ENCODE results near the gene DNAH8. TPM values are rescaled to one million over a fixed set of nuclear protein-coding genes. Genes with fewer than 3 reads are reported as not detected.

The DNAH8 gene
- total and polyA plus RNA-seq, 9 donors: 0.58 to 4.3 (median 1.5) TPM

DNA sequence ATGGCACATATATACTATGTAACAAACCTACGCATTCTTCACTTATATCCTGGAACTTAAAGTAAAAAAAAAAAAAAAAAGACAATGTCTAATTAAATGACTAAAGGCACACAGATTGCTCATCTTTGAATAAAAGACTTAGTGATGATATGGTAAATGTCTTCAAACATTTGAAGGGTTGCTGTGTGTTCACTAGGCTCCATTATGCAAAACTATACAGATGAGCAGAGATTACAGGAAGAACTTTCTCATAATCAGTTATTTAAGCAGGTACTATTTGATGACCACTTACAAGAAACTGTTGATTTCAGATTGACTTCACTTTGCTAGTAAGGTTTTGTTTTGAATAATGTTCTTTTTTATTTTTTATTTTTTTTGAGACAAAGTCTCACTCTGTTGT is 34.4 kb downstream of the DNAH8 start:
- H3K9me3 ChIP-seq (replicated peaks; ENCODE audit: control insufficient read depth, low read depth, low read length): no peaks in the 10 kb centered on the region
- no peaks in the 10 kb centered on the region for H3K4me1 ChIP-seq (ENCODE audit: control insufficient read depth, insufficient read depth, low read length)
- WGBS (ENCODE audit: insufficient coverage): no CpG with 5 or more reads among the region's 1 CpG
- DNase-seq: no peak
- no peak overlapping the region for H3K4me3 ChIP-seq (ENCODE audit: low read length)
- no peaks in the 10 kb centered on the region for H3K36me3 ChIP-seq (ENCODE audit: control insufficient read depth, insufficient read depth, low read length)
- peaks cover 2% of the 10 kb centered on the region for H3K27me3 ChIP-seq (ENCODE audit: control insufficient read depth, insufficient read depth, low read length)
- no peak overlapping the region for H3K27ac ChIP-seq (ENCODE audit: low read length)

GRCh38 chr6:38750968-38751615 is 36.0 kb downstream of the DNAH8 start:
- H3K27ac ChIP-seq (ENCODE audit: low read length): no peak overlapping the region
- no peak overlapping the region for H3K4me3 ChIP-seq (ENCODE audit: low read length)
- no peaks in the 10 kb centered on the region for H3K27me3 ChIP-seq (ENCODE audit: control insufficient read depth, insufficient read depth, low read length)
- DNase-seq: no peak
- H3K36me3 ChIP-seq (ENCODE audit: control insufficient read depth, insufficient read depth, low read length): no peaks in the 10 kb centered on the region
- no peaks in the 10 kb centered on the region for H3K4me1 ChIP-seq (ENCODE audit: control insufficient read depth, insufficient read depth, low read length)
- no peaks in the 10 kb centered on the region for H3K9me3 ChIP-seq (replicated peaks; ENCODE audit: control insufficient read depth, low read depth, low read length)
- no CpG with 5 or more reads among the region's 1 CpG for WGBS (ENCODE audit: insufficient coverage)

DNA sequence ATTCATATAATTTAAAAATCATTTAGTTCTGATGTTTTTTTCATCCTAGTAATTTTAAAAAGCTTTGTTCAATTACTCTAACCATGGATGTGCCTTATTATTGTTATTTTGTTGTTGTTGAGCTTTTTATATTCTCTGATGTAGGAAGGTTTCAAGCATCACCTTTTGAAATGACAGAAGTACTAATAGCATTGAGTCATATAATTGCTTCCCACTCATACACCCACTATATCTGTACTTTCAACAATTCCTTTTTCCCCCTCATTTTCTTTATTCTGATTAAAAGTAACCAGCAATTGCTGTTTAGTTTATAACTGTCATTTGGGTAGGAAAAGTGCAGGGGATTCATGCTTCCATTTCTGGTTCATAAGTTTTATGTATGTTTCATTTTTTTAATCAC is 38.6 kb downstream of the DNAH8 start:
- Histone ChIP-seq H3K9me3 (replicated peaks; ENCODE audit: control insufficient read depth, low read depth, low read length) (no peaks in the 10 kb centered on the region), H3K27ac (ENCODE audit: low read length) (no peak overlapping the region), H3K4me3 (ENCODE audit: low read length) (no peak overlapping the region), H3K27me3 (ENCODE audit: control insufficient read depth, insufficient read depth, low read length) (no peaks in the 10 kb centered on the region), H3K4me1 (ENCODE audit: control insufficient read depth, insufficient read depth, low read length) (no peaks in the 10 kb centered on the region), H3K36me3 (ENCODE audit: control insufficient read depth, insufficient read depth, low read length) (no peaks in the 10 kb centered on the region)
- no peak for DNase-seq

DNA sequence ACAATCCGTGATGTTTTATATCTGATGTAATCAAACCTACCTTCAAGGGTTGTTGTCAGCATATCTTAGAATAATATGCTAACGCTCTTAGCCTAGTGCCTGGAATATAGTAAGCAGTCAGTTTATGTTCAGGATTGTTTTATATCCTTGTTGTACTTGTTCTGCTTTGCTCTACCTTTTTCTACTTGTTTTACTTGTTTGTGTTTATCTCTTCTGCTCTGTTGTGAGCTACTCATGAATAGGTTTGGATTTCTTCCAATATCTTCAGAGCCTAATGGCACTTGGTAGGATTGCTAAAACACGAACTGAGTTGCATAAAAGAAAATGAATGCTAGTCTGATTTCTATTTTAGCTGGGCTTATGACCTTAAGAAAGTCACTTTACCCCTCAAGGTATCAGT is 40.1 kb downstream of the DNAH8 start:
- DNase-seq: no peak
- no peaks in the 10 kb centered on the region for H3K27me3 ChIP-seq (ENCODE audit: control insufficient read depth, insufficient read depth, low read length)
- no peaks in the 10 kb centered on the region for H3K4me1 ChIP-seq (ENCODE audit: control insufficient read depth, insufficient read depth, low read length)
- H3K9me3 ChIP-seq (replicated peaks; ENCODE audit: control insufficient read depth, low read depth, low read length): no peaks in the 10 kb centered on the region
- WGBS (ENCODE audit: insufficient coverage): no CpG with 5 or more reads among the region's 3 CpGs
- no peak overlapping the region for H3K4me3 ChIP-seq (ENCODE audit: low read length)
- H3K36me3 ChIP-seq (ENCODE audit: control insufficient read depth, insufficient read depth, low read length): no peaks in the 10 kb centered on the region
- no peak overlapping the region for H3K27ac ChIP-seq (ENCODE audit: low read length)

DNA sequence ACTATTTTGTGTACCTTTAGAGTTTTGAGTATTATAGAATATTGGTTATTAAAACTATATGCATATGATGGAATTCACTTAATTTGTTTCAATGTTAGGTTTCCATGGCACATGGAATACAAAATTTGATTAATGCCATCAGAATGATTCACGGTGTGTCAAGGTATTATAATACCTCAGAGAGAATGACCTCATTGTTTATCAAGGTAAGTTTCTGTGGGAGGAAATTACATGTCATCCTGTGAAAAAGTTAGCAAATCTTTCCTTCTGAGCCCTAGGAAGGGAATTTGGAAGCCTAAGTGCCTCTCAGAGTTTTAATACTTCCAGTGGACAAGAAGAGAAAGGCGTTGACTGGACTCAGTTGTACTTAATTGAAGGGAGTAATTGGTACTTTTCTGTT is 40.8 kb downstream of the DNAH8 start:
- H3K9me3 ChIP-seq (replicated peaks; ENCODE audit: control insufficient read depth, low read depth, low read length): no peaks in the 10 kb centered on the region
- no peak overlapping the region for H3K4me3 ChIP-seq (ENCODE audit: low read length)
- H3K27me3 ChIP-seq (ENCODE audit: control insufficient read depth, insufficient read depth, low read length): no peaks in the 10 kb centered on the region
- no peaks in the 10 kb centered on the region for H3K36me3 ChIP-seq (ENCODE audit: control insufficient read depth, insufficient read depth, low read length)
- H3K4me1 ChIP-seq (ENCODE audit: control insufficient read depth, insufficient read depth, low read length): no peaks in the 10 kb centered on the region
- no CpG with 5 or more reads among the region's 2 CpGs for WGBS (ENCODE audit: insufficient coverage)
- DNase-seq: no peak
- H3K27ac ChIP-seq (ENCODE audit: low read length): no peak overlapping the region

DNA sequence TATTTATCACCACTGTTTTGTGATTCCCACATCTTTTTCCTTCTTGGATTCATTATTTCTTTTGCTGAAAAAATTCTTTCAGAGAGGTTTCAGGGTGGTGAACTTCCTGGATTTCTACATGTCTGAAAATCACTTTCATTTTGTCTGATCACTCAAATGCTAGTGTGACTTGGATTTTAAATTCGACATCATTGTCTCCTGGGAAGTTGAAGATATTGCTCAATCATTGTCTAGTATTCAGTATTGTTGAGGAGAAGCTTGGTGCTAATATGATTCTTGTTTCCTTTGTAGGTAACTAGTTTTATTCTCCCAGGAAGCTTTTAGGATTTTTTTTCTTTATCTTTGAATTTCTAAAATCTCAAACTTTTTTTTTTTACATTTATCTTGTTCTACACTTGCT is 45.0 kb downstream of the DNAH8 start:
- Histone ChIP-seq H3K9me3 (replicated peaks; ENCODE audit: control insufficient read depth, low read depth, low read length) (no peaks in the 10 kb centered on the region), H3K27ac (ENCODE audit: low read length) (no peak overlapping the region), H3K4me1 (ENCODE audit: control insufficient read depth, insufficient read depth, low read length) (no peaks in the 10 kb centered on the region), H3K27me3 (ENCODE audit: control insufficient read depth, insufficient read depth, low read length) (peaks cover 2% of the 10 kb centered on the region), H3K4me3 (ENCODE audit: low read length) (no peak overlapping the region), H3K36me3 (ENCODE audit: control insufficient read depth, insufficient read depth, low read length) (no peaks in the 10 kb centered on the region)
- no CpG with 5 or more reads among the region's 1 CpG for WGBS (ENCODE audit: insufficient coverage)
- no peak for DNase-seq

DNA sequence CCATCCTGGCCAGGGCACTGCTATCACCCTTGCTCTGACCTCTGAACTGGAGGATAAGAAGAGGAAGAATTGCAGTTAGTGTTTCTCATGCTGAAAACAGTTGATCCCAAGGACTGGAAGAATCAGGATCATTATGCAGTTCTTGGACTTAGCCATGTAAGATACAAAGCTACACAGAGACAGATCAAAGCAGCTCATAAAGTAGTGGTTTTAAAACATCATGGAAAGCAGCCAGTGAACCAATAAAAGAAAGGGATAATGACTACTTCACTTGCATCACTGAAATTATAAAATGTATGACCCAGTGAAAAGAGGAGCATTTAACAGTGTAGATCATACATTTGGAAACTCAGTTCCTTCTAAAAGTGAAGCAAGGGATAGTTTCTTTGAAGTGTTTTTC is 47.7 kb downstream of the DNAH8 start:
- no peaks in the 10 kb centered on the region for H3K4me1 ChIP-seq (ENCODE audit: control insufficient read depth, insufficient read depth, low read length)
- H3K27ac ChIP-seq (ENCODE audit: low read length): no peak overlapping the region
- DNase-seq: peak; percentile 16
- H3K36me3 ChIP-seq (ENCODE audit: control insufficient read depth, insufficient read depth, low read length): no peaks in the 10 kb centered on the region
- H3K9me3 ChIP-seq (replicated peaks; ENCODE audit: control insufficient read depth, low read depth, low read length): no peaks in the 10 kb centered on the region
- peaks cover 2% of the 10 kb centered on the region for H3K27me3 ChIP-seq (ENCODE audit: control insufficient read depth, insufficient read depth, low read length)
- H3K4me3 ChIP-seq (ENCODE audit: low read length): no peak overlapping the region

GRCh38 chr6:38767560-38767959 is 52.4 kb downstream of the DNAH8 start:
- H3K27ac ChIP-seq (ENCODE audit: low read length): no peak overlapping the region
- no peak overlapping the region for H3K4me3 ChIP-seq (ENCODE audit: low read length)
- peaks cover 1% of the 10 kb centered on the region for H3K27me3 ChIP-seq (ENCODE audit: control insufficient read depth, insufficient read depth, low read length)
- DNase-seq: no peak
- no peaks in the 10 kb centered on the region for H3K4me1 ChIP-seq (ENCODE audit: control insufficient read depth, insufficient read depth, low read length)
- no peaks in the 10 kb centered on the region for H3K36me3 ChIP-seq (ENCODE audit: control insufficient read depth, insufficient read depth, low read length)
- WGBS (ENCODE audit: insufficient coverage): no CpG with 5 or more reads among the region's 2 CpGs
- H3K9me3 ChIP-seq (replicated peaks; ENCODE audit: control insufficient read depth, low read depth, low read length): no peaks in the 10 kb centered on the region

GRCh38 chr6:38773338-38773737 is 58.2 kb downstream of the DNAH8 start:
- Histone ChIP-seq H3K36me3 (ENCODE audit: control insufficient read depth, insufficient read depth, low read length) (no peaks in the 10 kb centered on the region), H3K9me3 (replicated peaks; ENCODE audit: control insufficient read depth, low read depth, low read length) (no peaks in the 10 kb centered on the region), H3K27me3 (ENCODE audit: control insufficient read depth, insufficient read depth, low read length) (no peaks in the 10 kb centered on the region), H3K27ac (ENCODE audit: low read length) (no peak overlapping the region), H3K4me3 (ENCODE audit: low read length) (no peak overlapping the region), H3K4me1 (ENCODE audit: control insufficient read depth, insufficient read depth, low read length) (no peaks in the 10 kb centered on the region)
- WGBS (ENCODE audit: insufficient coverage): 71% methylated on average over 2 of the region's 3 CpGs
- DNase-seq: no peak

- H3K9me3 ChIP-seq (replicated peaks; ENCODE audit: control insufficient read depth, low read depth, low read length): no peaks in the 10 kb centered on the region
- no peaks in the 10 kb centered on the region for H3K4me1 ChIP-seq (ENCODE audit: control insufficient read depth, insufficient read depth, low read length)
- H3K27ac ChIP-seq (ENCODE audit: low read length): no peak overlapping the region
- no peak overlapping the region for H3K4me3 ChIP-seq (ENCODE audit: low read length)
- no peaks in the 10 kb centered on the region for H3K36me3 ChIP-seq (ENCODE audit: control insufficient read depth, insufficient read depth, low read length)
- DNase-seq: peak; percentile 15
- 82% methylated on average over 1 of the region's 5 CpGs for WGBS (ENCODE audit: insufficient coverage)
- H3K27me3 ChIP-seq (ENCODE audit: control insufficient read depth, insufficient read depth, low read length): peaks cover 3% of the 10 kb centered on the region
These were observed 60.0 kb downstream of the DNAH8 start for GRCh38 chr6:38774929-38775707.
